Gastrocnemius medialis (tissue), 4 donors: ENCODE data around the gene IL3RA. TPM values are rescaled to one million over a fixed set of nuclear protein-coding genes. Genes with fewer than 3 reads are reported as not detected.
"Not testable (repeated sequence)": the region's sequence is repeated elsewhere in the genome, so short reads cannot be mapped to it uniquely, and the experiment has no call there.

Experiments used
- ATAC-seq, 2 donors: fragments of 150-250 bp; one replicate each; pipeline ENCODE4 v1.9.1; 2016
- DNase-seq, 2 donors: peaks; one replicate each; pipeline ENCODE4 v3.0.0-alpha.2; 2019
- H3K27ac ChIP-seq, 4 donors: fragments of 200-600 bp; sonication (generic); 1 replicate in 1 of 4; 2 replicates in 3 of 4; pipeline ENCODE4 v1.5.1; 2016 to 2018; ENCODE audit warnings: mild to moderate bottlenecking in 2 of 4, moderate library complexity in 1 of 4
- H3K27me3 ChIP-seq, 3 donors: fragments of 200-600 bp; sonication (generic) in 2 of 3; 1 replicate in 1 of 3; 2 replicates in 2 of 3; pipeline versions ENCODE4 v1.5.1 to v1.6.0; 2016 to 2019; ENCODE audit warnings: mild to moderate bottlenecking in 1 of 3, moderate library complexity in 1 of 3
- H3K36me3 ChIP-seq, 2 donors: fragments of 200-600 bp; sonication (generic) in 1 of 2; one replicate each; pipeline ENCODE4 v1.5.1; 2017 to 2018
- H3K4me1 ChIP-seq, 2 donors: fragments of 200-600 bp; sonication (generic) in 1 of 2; one replicate each; pipeline ENCODE4 v1.5.1; 2016 to 2017; ENCODE audit warnings: mild to moderate bottlenecking in 2 of 2
- H3K4me3 ChIP-seq, 4 donors: fragments of 200-600 bp; sonication (generic) in 3 of 4; 1 replicate in 1 of 4; 2 replicates in 3 of 4; pipeline ENCODE4 v1.5.1; 2016 to 2019; ENCODE audit warnings: mild to moderate bottlenecking in 2 of 4
- H3K9me3 ChIP-seq, 3 donors: fragments of 200-600 bp; sonication (generic) in 2 of 3; 1 replicate in 1 of 3; 2 replicates in 2 of 3; pipeline ENCODE4 v1.5.1; 2016 to 2019
- CTCF ChIP-seq, 5 experiments: fragments of 450-650 bp in 3 of 5; fragments of 200-600 bp in 2 of 5; sonication (generic) in 2 of 5; IDR thresholded peaks in 4 of 5; conservative IDR thresholded peaks in 1 of 5; 1 replicate in 4 of 5; 2 replicates in 1 of 5; pipeline ENCODE4 v1.5.1; 2016 to 2019; ENCODE audit warnings: antibody characterized with exemption in 5 of 5, mild to moderate bottlenecking in 3 of 5, moderate library complexity in 3 of 5
- POLR2A ChIP-seq, 2 donors: fragments of 450-650 bp; IDR thresholded peaks; one replicate each; pipeline ENCODE4 v1.6.1; 2017; ENCODE audit warnings: antibody characterized with exemption in 2 of 2, mild to moderate bottlenecking in 2 of 2, moderate library complexity in 2 of 2
- in situ Hi-C, 4 donors: fragments of 200-750 bp; cut with MboI; loops; one replicate each; pipeline versions ENCODE4 v1.15.0 to v1.8.0; 2017; ENCODE audit warnings: low sequenced_read_pairs in 4 of 4
- intact Hi-C: fragments of 100-400 bp; cut with DNase I; formaldehyde crosslinking; loops from one replicate; pipeline ENCODE4 v1.15.1; 2023; ENCODE audit warnings: low total_unique reads
- total RNA-seq, 4 donors: library from RNA; depleted of rRNA; stranded (reverse); fragments of >200 nt; gene quantifications; one replicate each; pipeline versions ENCODE4 v1.1.0 to v1.2.3, GENCODE V29; 2016

IL3RA gene
- total RNA-seq, 4 donors from 2014 or later = 2.8 to 8.0 (median 5.6) TPM

- Histone ChIP-seq H3K27ac (no peak overlapping the region), H3K36me3 (peaks cover 0 to 57% of the 10 kb centered on the region in 2 donors), H3K4me1 (no peaks in the 10 kb centered on the region), H3K9me3 (no peaks in the 10 kb centered on the region), H3K27me3 (no peaks in the 10 kb centered on the region), H3K4me3 (no peak overlapping the region)
- TF ChIP-seq CTCF (IDR thresholded peaks at IDR 0.05 in 4 of 5, conservative IDR thresholded peaks at IDR 0.05 in 1 of 5) (no peak), POLR2A (IDR thresholded peaks at IDR 0.05) (no peak)
- ATAC-seq (no peak), DNase-seq (no peak)
- in situ Hi-C loops (no loop called here), intact Hi-C loops (no loop called here)
Observed at GRCh38 chrX:1403228-1403627, 66.6 kb downstream of the IL3RA start.

GRCh38 chrX:1403867-1404266 is 67.3 kb downstream of the IL3RA start:
- intact Hi-C loops = not testable (repeated sequence)

GRCh38 chrX:1405769-1406168 is 69.2 kb downstream of the IL3RA start:
- H3K9me3 ChIP-seq, ATAC-seq, intact Hi-C loops, H3K4me1 ChIP-seq, DNase-seq, in situ Hi-C loops, H3K27me3 ChIP-seq, H3K4me3 ChIP-seq, H3K27ac ChIP-seq: not testable (repeated sequence)
- peaks cover 0 to 52% of the 10 kb centered on the region in 2 donors for H3K36me3 ChIP-seq

More at GRCh38 chrX:1403867-1404266, 67.3 kb downstream of the IL3RA start:
- H3K27me3 ChIP-seq, H3K4me1 ChIP-seq, in situ Hi-C loops, H3K27ac ChIP-seq, ATAC-seq, H3K9me3 ChIP-seq, DNase-seq, H3K4me3 ChIP-seq: not testable (repeated sequence)
- H3K36me3 ChIP-seq = peaks cover 0 to 57% of the 10 kb centered on the region in 2 donors

GRCh38 chrX:1407035-1407434 is 70.5 kb downstream of the IL3RA start:
- no peaks in the 10 kb centered on the region for H3K9me3 ChIP-seq
- TF ChIP-seq POLR2A (IDR thresholded peaks at IDR 0.05) = no peak
- TF ChIP-seq CTCF (IDR thresholded peaks at IDR 0.05 in 4 of 5, conservative IDR thresholded peaks at IDR 0.05 in 1 of 5) = no peak
- intact Hi-C loops (no loop called here), in situ Hi-C loops (no loop called here)
- no peak overlapping the region for H3K4me3 ChIP-seq
- no peaks in the 10 kb centered on the region for H3K4me1 ChIP-seq
- no peak for ATAC-seq
- peaks cover 0 to 47% of the 10 kb centered on the region in 2 donors for H3K36me3 ChIP-seq
- H3K27me3 ChIP-seq = no peaks in the 10 kb centered on the region
- H3K27ac ChIP-seq = no peak overlapping the region
- DNase-seq = no peak

- TF ChIP-seq CTCF (IDR thresholded peaks at IDR 0.05 in 4 of 5, conservative IDR thresholded peaks at IDR 0.05 in 1 of 5) (no peak), POLR2A (IDR thresholded peaks at IDR 0.05) (no peak)
- no peaks in the 10 kb centered on the region for H3K4me1 ChIP-seq
- intact Hi-C loops = no loop called here
- no peak overlapping the region for H3K4me3 ChIP-seq
- in situ Hi-C loops = no loop called here
- no peak overlapping the region for H3K27ac ChIP-seq
- DNase-seq (no peak), ATAC-seq (peak in 1 of 2 donors; percentile 24)
- H3K27me3 ChIP-seq = no peaks in the 10 kb centered on the region
- no peaks in the 10 kb centered on the region for H3K9me3 ChIP-seq
- peaks cover 0 to 32% of the 10 kb centered on the region in 2 donors for H3K36me3 ChIP-seq
Observed at GRCh38 chrX:1411326-1411725, 74.7 kb downstream of the IL3RA start.

GRCh38 chrX:1412551-1413161 is 76.1 kb downstream of the IL3RA start:
- DNase-seq (peak in 1 of 2 donors; percentile 9), ATAC-seq (no peak)
- in situ Hi-C loops = no loop called here
- H3K27ac ChIP-seq = no peak overlapping the region
- no peak overlapping the region for H3K4me3 ChIP-seq
- no peaks in the 10 kb centered on the region for H3K4me1 ChIP-seq
- no peaks in the 10 kb centered on the region for H3K27me3 ChIP-seq
- intact Hi-C loops = no loop called here
- no peak for TF ChIP-seq POLR2A (IDR thresholded peaks at IDR 0.05)
- TF ChIP-seq CTCF (IDR thresholded peaks at IDR 0.05 in 4 of 5, conservative IDR thresholded peaks at IDR 0.05 in 1 of 5) = no peak
- H3K36me3 ChIP-seq = peaks cover 0 to 20% of the 10 kb centered on the region in 2 donors
- H3K9me3 ChIP-seq = no peaks in the 10 kb centered on the region
